Measurements from ENCODE around the gene PIGZ.
"Not testable (repeated sequence)": the region's sequence is repeated elsewhere in the genome, so short reads cannot be mapped to it uniquely, and the experiment has no call there.

Gene PIGZ

DNA sequence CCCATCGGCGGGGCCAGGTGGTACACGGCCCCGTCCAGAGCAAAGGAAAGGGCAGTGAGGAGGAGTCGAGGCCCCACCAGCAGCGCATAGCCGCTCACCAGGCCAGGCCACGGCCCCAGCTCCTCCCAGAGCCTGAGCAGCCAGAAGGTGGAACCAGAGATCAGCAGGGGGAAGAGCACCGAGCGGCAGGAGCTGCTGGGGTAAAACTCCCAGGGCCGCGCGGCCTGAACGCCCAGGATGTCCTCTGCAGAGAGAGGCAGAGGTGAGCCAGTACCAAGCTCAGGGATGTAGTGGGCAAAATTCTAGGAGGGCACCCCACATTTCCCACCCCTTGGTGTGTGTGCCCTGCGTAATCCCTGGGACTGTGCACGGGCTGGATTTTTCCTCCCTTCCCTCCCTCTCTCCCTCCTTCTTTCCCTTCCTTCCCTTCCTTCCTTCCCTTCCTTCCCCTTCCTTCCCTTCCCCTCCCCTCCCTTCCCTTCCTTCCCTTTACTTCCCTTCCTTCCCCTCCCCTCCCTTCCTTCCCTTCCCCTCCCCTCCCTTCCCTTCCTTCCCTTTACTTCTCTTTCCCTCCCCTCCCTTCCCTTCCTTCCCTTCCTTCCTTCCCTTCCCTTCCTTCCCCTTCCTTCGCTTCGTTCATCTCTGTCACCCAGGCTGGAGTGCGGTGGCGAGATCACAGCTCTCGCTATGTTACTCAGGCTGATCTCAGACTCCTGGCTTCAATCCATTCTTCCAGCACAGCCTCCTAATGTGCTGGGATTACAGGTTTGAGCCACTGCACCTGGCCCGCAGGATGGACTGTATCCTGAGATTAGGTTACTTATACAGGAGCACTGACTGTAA lies 20.0 kb downstream of the PIGZ start:
- no peak for DNase-seq (ENCODE audit: low read depth)

DNA sequence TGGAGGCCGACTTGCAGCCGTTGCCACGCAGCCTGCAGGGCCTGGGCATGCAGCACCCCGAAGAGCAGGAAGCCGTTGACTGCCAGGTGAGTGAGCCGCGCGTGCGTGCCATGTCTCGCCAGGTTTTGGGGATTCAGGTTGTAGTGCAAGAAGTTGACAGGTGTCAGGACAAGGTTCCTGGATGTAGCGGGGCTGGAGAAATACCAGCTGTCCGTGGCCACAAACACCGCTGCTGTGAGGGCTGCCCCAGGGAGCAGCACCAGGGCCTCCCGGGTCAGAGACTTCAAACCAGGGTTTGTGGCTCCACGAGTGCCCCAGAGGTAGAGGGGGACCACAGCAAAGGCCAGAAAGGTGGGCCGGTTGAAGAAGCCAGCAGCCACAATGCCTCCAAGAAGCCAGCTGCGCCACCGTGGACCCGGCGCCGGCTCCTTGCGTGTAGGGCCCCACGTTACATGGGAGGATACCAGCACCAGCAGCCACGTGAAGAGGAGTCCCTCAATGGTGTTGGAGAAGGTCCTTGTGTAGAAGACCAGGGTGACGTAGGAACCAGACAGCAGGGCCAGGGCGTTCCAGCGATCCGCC lies 20.7 kb downstream of the PIGZ start:
- DNase-seq (ENCODE audit: low read depth) = no peak

DNA sequence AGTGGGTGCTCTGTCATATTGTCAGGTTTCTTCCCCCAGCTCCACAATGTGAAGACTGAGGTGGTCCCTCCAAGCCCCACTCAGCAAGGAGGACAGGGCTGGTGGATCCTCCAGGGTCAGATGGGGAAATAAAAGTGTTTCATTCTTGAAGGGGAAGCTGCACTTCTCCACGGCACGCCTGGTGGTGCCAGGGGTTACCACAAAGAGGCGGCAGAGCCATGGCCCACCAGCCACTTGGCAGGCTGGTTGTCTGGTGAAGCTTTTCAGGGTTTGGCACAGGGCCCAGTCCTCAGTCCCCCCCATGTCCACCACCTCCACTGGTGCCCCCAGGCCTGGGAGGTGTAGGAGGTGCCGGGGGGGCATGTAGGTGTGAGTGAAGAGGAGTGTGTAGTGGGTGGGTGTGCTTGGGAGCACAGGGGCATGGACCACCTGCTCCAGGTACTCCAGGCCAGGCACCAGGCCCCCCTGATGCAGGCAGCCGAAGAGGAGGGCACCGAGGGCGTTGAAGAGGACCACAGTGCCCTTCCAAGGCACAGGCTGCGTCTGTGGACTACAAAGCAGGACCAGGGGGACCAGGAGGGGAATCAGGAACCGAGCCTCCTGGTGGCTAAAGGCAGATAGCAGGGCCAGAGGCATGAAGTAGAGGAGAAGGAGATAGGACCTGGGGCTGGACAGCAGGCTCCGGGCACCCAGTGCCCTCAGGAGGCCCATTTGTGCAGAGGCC lies 21.3 kb downstream of the PIGZ start:
- no peak for DNase-seq (ENCODE audit: low read depth)

DNA sequence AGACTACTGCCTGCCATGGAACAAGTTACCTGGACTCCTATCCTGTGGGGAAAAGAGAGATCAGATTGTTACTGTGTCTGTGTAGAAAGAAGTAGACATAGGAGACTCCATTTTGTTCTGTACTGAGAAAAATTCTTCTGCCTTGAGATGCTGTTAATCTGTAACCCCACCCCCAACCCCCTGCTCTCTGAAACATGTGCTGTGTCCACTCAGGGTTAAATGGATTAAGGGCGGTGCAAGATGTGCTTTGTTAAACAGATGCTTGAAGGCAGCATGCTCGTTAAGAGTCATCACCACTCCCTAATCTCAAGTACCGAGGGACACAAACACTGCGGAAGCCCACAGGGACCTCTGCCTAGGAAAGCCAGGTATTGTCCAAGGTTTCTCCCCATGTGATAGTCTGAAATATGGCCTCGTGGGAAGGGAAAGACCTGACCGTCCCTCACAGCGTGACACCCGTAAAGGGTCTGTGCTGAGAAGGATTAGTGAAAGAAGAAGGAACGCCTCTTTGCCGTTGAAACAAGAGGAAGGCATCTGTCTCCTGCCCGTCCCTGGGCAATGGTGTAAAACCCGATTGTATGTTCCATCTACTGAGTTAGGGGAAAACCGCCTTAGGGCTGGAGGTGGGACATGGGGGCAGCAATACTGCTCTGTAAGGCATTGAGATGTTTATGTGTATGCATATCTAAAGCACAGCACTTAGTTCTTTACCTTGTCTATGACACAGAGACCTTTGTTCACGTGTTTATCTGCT lies 24.4 kb downstream of the PIGZ start:
- DNase-seq (ENCODE audit: low read depth) = not testable (repeated sequence)

DNA sequence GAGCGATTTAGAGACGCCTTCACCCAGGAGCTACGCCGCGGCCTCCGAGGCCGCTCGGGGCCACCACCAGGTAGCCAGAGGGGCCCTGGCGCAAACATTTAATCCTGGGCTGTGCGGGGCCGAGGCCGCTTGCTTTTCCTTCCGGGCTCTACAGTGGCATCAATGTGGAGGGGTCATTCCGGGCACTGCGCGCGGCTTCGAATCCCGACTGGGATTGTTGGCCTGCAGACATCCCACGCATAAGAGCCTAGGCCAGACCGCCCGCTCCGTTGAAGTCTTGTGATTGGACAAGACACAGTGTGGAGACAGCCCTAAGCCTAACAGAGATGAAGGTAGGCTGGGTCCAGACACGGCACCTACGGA lies 25.7 kb downstream of the PIGZ start:
- peak; percentile 20 for DNase-seq (ENCODE audit: low read depth)

DNA sequence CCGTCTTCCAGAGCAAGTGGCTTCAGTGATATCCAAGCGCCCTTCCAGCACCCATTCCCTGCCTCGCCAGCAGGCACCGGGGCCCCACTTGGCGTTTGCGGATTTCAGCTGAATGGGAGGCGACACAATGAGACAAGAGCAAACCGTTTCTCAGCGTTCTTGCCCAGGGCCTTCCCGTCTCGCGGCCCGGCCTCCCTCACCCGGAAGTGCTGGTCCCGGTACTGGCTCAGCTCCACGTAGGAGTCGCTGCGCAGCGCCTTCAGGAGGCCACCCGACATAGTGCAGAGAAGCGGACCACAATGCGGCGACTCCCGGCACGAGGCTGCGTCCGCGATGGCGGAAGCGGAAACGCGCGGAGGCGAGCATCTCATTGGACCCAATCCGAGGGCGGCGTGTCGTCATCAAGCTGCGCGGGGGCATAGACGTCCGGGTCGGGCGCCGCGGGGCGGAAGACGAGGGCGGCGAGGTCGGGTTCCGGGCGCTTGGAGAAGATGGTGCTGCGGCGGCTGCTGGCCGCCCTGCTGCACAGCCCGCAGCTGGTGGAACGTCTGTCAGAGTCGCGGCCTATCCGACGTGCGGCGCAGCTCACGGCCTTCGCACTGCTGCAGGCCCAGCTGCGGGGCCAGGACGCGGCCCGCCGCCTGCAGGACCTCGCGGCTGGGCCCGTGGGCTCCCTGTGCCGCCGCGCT lies 26.3 kb downstream of the PIGZ start, which contains the start of gene NCBP2:
NCBP2 (minus strand) TSS at position 303 of the 689 bp plus-strand sequence; CDS start at position 278, 25 bp downstream.
- peak; percentile 98 for DNase-seq (ENCODE audit: low read depth)

DNA sequence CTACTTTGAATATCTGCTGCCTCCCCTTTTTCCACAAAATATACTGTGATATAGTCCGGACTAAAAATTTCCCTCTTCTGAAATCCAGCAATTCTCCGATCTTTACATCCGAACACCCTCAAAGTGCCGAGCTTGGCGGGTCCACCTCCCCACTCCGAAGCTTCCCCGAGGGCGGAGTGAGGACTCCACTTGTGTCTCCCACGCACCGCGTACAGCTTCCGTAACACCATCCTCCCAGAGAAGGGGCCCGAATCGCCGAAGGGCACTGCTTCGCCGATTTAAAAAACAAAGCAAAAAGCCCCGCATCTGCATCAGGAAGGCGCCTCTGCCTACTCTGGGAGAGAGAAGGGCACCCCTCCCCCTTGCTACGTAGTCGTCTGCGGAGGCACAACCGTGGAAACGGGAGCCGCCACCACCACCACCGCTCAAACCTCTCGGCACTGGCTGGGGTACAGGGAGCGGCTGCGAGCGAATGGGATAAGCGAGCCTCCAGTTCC lies 26.9 kb downstream of the PIGZ start:
- DNase-seq (ENCODE audit: low read depth) = peak; percentile 62

DNA sequence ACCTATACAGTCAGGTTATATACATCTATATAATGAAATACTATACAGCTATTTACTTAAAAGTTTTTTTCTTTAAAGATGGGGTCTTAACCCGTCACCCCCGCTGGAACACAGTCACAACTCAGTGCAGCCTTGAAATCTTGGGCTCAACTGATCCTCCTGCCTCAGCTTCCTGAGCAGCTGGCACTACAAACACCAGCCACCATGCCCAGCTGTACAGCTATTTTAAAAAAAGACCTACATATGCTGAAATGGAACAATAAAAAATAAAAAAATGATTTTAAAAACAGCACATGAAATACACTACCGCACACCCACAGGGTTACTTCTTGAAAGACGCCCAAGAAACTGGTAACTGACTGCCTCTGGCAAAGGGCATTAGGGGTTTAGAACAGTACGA lies 30.1 kb downstream of the PIGZ start:
- no peak for DNase-seq (ENCODE audit: low read depth)

DNA sequence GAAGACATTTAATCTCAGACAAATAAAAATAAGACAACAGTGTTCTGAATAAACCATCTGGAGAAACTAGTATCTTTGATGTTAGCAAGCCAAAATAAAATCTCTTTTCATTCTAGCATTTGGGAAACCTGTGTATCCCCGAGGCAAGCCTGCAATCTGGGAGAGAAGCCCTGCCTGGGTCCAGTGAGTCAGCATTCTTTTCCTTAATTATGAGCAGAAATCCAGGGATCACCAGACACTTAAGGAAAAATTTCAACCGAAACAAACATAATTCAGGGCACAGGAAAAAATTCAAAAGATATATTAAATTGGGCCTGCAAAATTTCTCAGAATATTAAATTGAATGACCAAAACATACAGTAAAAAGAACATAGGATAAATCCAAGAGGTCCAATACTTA lies 30.5 kb downstream of the PIGZ start:
- DNase-seq (ENCODE audit: low read depth) = no peak

DNA sequence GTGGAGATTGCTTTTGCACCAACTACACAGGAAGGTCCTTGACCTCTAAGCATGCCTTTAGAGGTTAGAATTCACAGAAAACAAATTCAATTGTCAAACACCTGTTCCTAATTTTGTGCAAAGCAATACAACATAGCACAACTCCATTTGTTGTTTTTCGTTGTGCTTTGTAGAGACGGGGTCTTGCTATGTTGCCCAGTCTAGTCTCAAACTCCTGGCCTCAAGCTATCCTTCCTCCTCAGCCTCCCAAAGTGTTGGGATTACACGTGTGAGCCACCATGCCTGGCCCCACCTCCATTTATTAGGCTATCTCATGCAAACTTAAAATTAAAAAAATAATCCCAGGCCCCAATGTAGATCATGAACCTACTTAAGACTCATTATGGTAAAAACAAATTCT lies 32.3 kb downstream of the PIGZ start:
- DNase-seq (ENCODE audit: low read depth) = no peak

DNA sequence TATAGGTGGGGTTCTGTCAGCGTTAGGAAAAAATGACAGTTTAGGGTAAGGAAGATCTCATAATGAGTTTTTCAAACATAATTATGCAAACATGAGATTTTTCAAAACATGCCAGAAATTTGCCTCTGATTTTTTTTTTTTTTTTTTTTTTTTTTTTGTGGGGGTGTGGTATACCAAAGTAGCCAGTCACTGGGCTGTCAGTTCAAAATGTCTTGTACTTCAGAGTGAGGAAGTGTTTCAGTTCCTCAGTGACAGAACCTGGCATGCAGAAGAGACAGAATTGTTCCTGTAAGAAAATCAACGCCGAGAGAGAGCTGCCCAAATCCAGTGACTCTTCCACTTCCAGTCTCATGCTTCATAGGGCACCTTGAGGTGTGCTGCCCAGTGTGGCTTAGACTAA lies 36.0 kb downstream of the PIGZ start:
- no peak for DNase-seq (ENCODE audit: low read depth)

DNA sequence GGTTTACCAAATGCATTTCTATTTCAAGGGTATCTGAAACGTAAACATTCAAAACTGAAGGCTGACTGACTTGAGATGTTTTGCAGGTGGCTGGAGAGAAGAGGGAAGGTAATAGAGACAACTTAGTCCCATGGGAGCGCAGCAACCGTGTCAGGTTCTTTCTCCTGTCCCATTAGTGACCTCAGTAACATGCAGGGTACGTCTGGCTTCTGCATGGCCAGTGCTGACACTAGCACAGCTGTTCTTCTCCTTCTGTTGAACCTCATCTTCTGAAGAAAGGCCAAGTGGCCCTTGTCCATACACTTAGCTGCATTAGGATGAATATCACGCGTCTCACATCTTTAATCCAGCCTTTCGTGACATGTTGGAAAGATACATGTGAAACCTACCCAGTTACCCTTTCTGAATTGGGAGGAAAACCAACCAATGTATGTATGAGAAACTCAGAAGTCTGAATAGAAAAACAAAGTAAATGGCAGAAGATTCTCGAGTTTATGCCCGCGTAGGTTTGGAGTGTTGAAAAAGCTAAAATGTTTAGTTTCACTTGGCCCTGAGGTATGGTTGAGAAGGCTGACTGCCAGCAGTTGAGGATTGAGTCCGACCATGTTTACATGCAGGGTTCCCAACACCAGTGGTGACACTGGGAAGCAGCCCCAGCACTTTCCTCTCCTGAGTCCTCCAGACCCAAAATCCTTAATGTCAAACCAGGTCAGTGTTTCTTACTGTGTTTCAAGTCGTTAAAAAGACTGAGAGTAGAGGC lies 36.6 kb downstream of the PIGZ start:
- no peak for DNase-seq (ENCODE audit: low read depth)

DNA sequence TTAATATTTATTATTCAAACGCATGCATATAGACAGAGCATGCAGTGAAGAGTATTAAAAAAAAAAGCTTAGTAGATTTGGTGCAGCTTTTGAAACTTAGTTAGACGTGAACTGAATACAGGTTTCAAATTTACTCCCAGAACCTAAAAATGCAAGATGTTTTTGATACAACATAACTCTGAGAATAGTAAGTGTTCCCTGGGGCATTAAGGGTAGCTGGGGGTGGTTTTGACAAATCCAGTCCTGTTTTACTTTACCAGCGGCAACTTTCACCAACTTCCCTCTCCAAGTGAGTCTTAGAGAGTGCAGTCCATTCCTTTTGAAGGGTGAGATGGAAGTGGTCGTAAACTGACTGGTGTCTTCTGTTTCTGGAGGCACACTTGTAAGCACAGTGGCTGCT lies 37.5 kb downstream of the PIGZ start:
- no peak for DNase-seq (ENCODE audit: low read depth)

DNA sequence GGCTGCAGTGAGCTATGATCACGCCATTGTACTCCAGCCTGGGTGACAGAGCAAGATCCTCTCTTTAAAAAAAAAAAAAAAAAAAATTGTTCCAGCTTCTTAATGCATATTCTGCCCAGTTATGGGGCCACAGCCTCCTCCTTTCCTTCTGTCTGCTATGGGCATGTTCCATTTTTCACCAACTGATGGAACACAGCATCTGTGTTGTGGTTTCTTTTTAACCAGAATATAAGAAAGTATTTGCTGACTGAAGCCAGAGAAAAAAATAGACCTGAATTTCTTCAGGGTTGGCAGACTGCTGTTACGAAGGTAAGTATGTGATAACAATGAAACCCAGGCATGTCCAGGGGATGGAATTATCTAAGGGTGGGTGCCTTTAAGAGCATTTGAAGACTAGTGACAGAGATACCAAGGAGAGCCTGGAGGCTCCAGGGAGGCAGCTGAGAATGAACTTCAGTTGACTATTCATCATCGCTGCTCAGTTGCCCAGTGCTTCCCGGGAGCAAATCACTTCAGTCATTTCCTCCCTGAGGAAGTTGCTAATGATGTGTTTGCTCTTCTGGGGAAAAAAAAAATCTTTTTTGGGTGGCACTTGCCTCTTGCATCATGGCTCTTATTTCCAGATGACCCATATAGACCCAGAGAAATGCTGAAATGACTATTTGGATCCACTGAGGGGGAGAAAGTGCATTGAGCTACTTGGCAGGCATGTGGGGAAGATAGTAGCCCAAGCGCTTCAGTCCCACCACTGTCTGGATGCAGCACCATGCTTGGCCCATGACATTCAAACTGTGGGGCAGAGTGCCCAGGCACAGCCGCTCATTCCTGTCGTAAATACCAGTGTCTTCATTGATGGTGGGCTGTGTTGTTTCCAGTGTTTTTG lies 40.8 kb downstream of the PIGZ start:
- no peak for DNase-seq (ENCODE audit: low read depth)

DNA sequence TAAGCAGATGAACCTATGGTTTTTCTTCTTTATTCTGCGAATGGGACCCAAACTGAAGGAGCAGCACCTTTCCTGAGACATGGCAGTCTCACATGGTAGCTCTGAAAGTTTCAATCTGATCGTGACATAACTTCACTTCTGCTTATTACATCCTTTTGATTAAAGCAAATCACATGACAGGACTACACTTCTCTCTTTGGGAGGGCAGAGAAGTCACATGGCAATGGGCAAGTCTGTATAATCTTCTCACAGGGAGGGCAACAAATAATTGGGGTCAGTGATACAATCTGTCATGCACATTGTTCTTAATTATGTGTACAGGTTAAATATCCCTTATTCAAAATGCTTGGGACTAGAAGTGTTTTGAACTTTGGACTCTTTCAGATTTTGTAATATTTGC lies 47.9 kb downstream of the PIGZ start:
- DNase-seq (ENCODE audit: low read depth) = no peak

DNA sequence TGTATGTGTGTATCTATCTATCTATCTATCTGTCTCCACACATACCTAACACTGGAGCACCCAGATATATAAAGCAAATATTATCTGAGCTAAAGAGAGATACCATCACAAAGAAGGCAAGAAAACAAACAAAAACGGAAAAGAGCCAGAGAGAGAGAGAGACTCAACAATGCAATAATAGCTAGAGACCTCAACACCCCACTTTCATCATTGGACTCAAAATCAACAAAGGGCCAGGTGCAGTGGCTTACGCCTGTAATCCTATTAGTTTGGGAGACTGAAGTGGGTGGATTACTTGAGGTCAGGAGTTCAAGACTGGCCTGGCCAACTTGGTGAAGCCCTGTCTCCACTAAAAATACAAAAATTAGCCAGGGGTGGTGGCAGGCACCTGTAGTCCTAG lies 49.7 kb downstream of the PIGZ start:
- no peak for DNase-seq (ENCODE audit: low read depth)

DNA sequence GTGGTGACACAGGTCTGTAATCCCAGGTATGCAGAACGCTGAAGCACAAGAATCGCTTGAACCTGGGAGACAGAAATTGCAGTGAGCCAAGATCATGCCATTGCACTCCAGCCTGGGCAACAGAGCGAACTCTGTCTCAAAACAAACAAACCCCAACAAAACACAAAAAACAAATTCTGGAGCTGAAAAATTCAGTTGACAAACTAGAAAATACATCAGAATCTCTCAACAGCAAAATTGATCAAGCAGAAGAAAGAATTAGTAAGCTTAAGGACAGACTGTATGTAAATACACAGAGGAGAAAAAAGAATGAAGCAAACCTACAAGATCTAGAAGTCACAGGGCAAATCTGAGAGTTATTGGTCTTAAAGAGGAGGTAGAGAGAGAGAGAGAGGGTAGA lies 51.6 kb downstream of the PIGZ start:
- DNase-seq (ENCODE audit: low read depth) = no peak

DNA sequence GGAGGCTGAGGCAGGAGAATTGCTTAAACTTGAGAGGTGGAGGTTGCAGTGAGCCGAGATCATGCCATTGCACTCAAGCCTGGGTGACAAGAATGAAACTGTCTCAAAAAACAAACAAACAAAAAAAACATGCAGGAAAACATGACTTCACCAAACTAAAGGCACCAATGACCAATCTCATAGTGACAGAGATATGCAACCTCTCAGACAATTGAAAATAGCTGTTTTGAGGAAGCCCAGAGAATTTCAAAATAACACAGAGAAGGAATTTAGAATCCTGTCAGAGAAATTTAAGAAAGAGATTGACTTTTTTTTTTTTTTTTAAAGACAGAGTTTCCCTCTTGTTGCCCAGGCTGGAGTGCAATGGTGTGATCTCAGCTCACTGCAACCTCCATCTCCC lies 52.4 kb downstream of the PIGZ start:
- no peak for DNase-seq (ENCODE audit: low read depth)

DNA sequence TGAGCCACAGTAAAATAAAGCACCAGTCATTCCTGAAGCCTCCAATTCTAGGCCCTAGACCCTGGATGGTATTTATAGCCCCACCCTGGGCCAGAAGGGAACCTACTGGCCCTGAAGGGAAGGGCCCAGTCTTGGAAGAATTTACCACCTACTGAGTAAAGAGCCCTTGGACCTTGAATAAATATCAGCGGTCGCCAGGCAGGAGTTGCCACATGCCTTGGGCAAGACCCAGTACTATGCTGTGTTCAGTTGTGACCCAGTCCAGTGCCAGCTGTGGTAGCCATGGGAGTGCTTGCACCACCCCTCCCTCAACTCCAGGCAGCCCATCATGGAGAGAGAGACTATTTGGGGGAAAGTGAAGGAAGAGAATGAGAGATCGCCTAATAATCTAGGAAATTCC lies 53.3 kb downstream of the PIGZ start:
- no peak for DNase-seq (ENCODE audit: low read depth)

DNA sequence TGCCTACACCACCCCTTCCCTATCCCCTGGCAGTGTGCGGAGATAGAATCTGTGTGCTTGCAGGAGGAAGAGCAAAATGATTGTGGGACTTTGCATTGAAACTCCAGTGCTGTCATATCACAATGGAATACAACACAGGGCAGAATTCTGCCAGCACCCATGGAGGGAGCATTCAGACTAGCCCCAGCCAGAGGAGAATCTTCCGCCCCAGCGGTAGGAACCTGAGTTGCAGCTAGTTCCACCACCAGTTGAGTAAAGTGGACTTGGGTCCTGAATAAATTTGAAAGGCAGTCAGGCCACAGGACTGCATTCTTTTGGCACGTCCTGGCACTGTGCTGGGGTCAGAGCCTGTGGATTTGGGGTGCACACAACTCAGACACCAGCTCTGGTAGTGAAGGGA lies 53.8 kb downstream of the PIGZ start:
- no peak for DNase-seq (ENCODE audit: low read depth)

Measured in iris pigment epithelial cell (primary cell).